BLaER1 treated with 17β-estradiol and CSF1 and Interleukin-3, amounts not matched to agents 10 nM and 100 nM (cell line): Measurements from ENCODE around the gene REEP3.

Source experiments
- H3K27ac ChIP-seq, 11 experiments: shearing (Covaris generic); formaldehyde crosslinking; 2 replicates each; pipeline ENCODE4 v1.8.1; 2022
- H3K27me3 ChIP-seq, 11 experiments: shearing (Covaris generic); formaldehyde crosslinking; 2 replicates each; pipeline ENCODE4 v1.8.1; 2022
- H3K36me3 ChIP-seq, 11 experiments: shearing (Covaris generic); formaldehyde crosslinking; 2 replicates each; pipeline ENCODE4 v1.8.1; 2022
- H3K4me1 ChIP-seq, 10 experiments: shearing (Covaris generic); formaldehyde crosslinking; 2 replicates each; pipeline ENCODE4 v1.8.1; 2022
- H3K4me2 ChIP-seq, 11 experiments: shearing (Covaris generic); formaldehyde crosslinking; 2 replicates each; pipeline ENCODE4 v1.8.1; 2022
- H3K4me3 ChIP-seq, 10 experiments: shearing (Covaris generic); formaldehyde crosslinking; 2 replicates each; pipeline ENCODE4 v1.8.1; 2022
- H3K9ac ChIP-seq, 11 experiments: shearing (Covaris generic); formaldehyde crosslinking; 2 replicates each; pipeline ENCODE4 v1.8.1; 2022
- H3K9me3 ChIP-seq, 11 experiments: shearing (Covaris generic); formaldehyde crosslinking; replicated peaks in 1 of 11; 2 replicates each; pipeline ENCODE4 v1.8.1; 2022
- H4K20me1 ChIP-seq, 11 experiments: shearing (Covaris generic); formaldehyde crosslinking; 2 replicates each; pipeline ENCODE4 v1.8.1; 2022
- Cebpa-rat ChIP-seq, 11 experiments: shearing (Covaris generic); IDR thresholded peaks; 2 replicates each; pipeline ENCODE4 v1.8.1; 2022

REEP3 gene

GRCh38 chr10:63634488-63635065 lies 113.4 kb downstream of the REEP3 start:
- Histone ChIP-seq H3K4me2 (peak overlapping the region in 9 of 11 experiments; percentile 34 to 64 (median 57); a peak in 18 of 22 replicates), H3K4me3 (no peak overlapping the region), H4K20me1 (no peaks in the 10 kb centered on the region), H3K27me3 (no peaks in the 10 kb centered on the region), H3K4me1 (peaks cover 20 to 41% (median 37%) of the 10 kb centered on the region in 10 experiments), H3K9me3 (no peaks in the 10 kb centered on the region), H3K27ac (no peak overlapping the region), H3K36me3 (no peaks in the 10 kb centered on the region), H3K9ac (no peak overlapping the region)
- no peak for TF ChIP-seq Cebpa-rat (IDR thresholded peaks at IDR 0.05)

GRCh38 chr10:63636812-63637211 lies 115.6 kb downstream of the REEP3 start:
- Histone ChIP-seq H3K27me3 (no peaks in the 10 kb centered on the region), H4K20me1 (no peaks in the 10 kb centered on the region), H3K4me2 (no peak overlapping the region), H3K36me3 (no peaks in the 10 kb centered on the region), H3K4me3 (no peak overlapping the region), H3K27ac (no peak overlapping the region), H3K9me3 (no peaks in the 10 kb centered on the region), H3K9ac (no peak overlapping the region), H3K4me1 (peaks cover 12 to 31% (median 24%) of the 10 kb centered on the region in 10 experiments)
- TF ChIP-seq Cebpa-rat (IDR thresholded peaks at IDR 0.05), result no peak

- no peak for TF ChIP-seq Cebpa-rat (IDR thresholded peaks at IDR 0.05)
- Histone ChIP-seq H4K20me1 (no peaks in the 10 kb centered on the region), H3K4me1 (peaks cover 3 to 22% (median 18%) of the 10 kb centered on the region in 10 experiments; a peak in 17 of 20 replicates), H3K4me2 (no peak overlapping the region), H3K36me3 (no peaks in the 10 kb centered on the region), H3K9me3 (no peaks in the 10 kb centered on the region; a peak in 1 of 22 replicates), H3K27me3 (no peaks in the 10 kb centered on the region), H3K9ac (no peak overlapping the region), H3K27ac (no peak overlapping the region), H3K4me3 (no peak overlapping the region)
Observed at GRCh38 chr10:63637901-63638327, 116.7 kb downstream of the REEP3 start.

GRCh38 chr10:63641366-63641765 lies 120.2 kb downstream of the REEP3 start:
- Histone ChIP-seq H3K9me3 (no peaks in the 10 kb centered on the region; a peak in 1 of 22 replicates), H3K9ac (no peak overlapping the region), H3K4me1 (peaks cover 16 to 29% (median 24%) of the 10 kb centered on the region in 10 experiments), H3K27me3 (no peaks in the 10 kb centered on the region), H3K4me3 (no peak overlapping the region), H3K4me2 (no peak overlapping the region), H4K20me1 (no peaks in the 10 kb centered on the region), H3K27ac (no peak overlapping the region), H3K36me3 (no peaks in the 10 kb centered on the region)
- TF ChIP-seq Cebpa-rat (IDR thresholded peaks at IDR 0.05), result no peak

GRCh38 chr10:63641799-63642198 lies 120.6 kb downstream of the REEP3 start:
- Histone ChIP-seq H4K20me1 (no peaks in the 10 kb centered on the region), H3K4me1 (peaks cover 16 to 33% (median 27%) of the 10 kb centered on the region in 10 experiments), H3K4me2 (no peak overlapping the region), H3K36me3 (no peaks in the 10 kb centered on the region), H3K4me3 (no peak overlapping the region), H3K27me3 (no peaks in the 10 kb centered on the region), H3K9ac (no peak overlapping the region), H3K27ac (no peak overlapping the region), H3K9me3 (no peaks in the 10 kb centered on the region; a peak in 1 of 22 replicates)
- no peak for TF ChIP-seq Cebpa-rat (IDR thresholded peaks at IDR 0.05)

GRCh38 chr10:63642808-63643207 lies 121.6 kb downstream of the REEP3 start:
- no peaks in the 10 kb centered on the region for H3K36me3 ChIP-seq
- H3K27me3 ChIP-seq, result no peaks in the 10 kb centered on the region
- peaks cover 0 to 6% (median 0%) of the 10 kb centered on the region in 11 experiments; a peak in 3 of 22 replicates for H3K9me3 ChIP-seq
- H3K4me1 ChIP-seq, result peaks cover 16 to 34% (median 28%) of the 10 kb centered on the region in 10 experiments
- no peak for TF ChIP-seq Cebpa-rat (IDR thresholded peaks at IDR 0.05)
- H3K4me2 ChIP-seq, result no peak overlapping the region
- H4K20me1 ChIP-seq, result no peaks in the 10 kb centered on the region
- no peak overlapping the region for H3K27ac ChIP-seq
- no peak overlapping the region for H3K9ac ChIP-seq
- H3K4me3 ChIP-seq, result no peak overlapping the region

GRCh38 chr10:63644418-63645142 lies 123.4 kb downstream of the REEP3 start:
- H3K9me3 ChIP-seq, result peaks cover 0 to 6% (median 0%) of the 10 kb centered on the region in 11 experiments; a peak in 3 of 22 replicates
- peak overlapping the region in 4 of 11 experiments; percentile 8 to 37 (median 16); a peak in 5 of 22 replicates for H3K27ac ChIP-seq
- no peaks in the 10 kb centered on the region for H3K36me3 ChIP-seq
- no peak for TF ChIP-seq Cebpa-rat (IDR thresholded peaks at IDR 0.05)
- H3K27me3 ChIP-seq, result no peaks in the 10 kb centered on the region
- H3K4me1 ChIP-seq, result peaks cover 16 to 34% (median 28%) of the 10 kb centered on the region in 10 experiments
- H4K20me1 ChIP-seq, result no peaks in the 10 kb centered on the region
- peak overlapping the region; percentile 46 to 63 (median 55) for H3K4me2 ChIP-seq
- no peak overlapping the region; a peak in 1 of 22 replicates for H3K9ac ChIP-seq
- H3K4me3 ChIP-seq, result no peak overlapping the region

GRCh38 chr10:63645195-63645594 lies 124.0 kb downstream of the REEP3 start:
- H3K36me3 ChIP-seq, result no peaks in the 10 kb centered on the region
- H3K9ac ChIP-seq, result no peak overlapping the region
- H3K4me3 ChIP-seq, result no peak overlapping the region
- no peak for TF ChIP-seq Cebpa-rat (IDR thresholded peaks at IDR 0.05)
- peak overlapping the region in 2 of 11 experiments; percentile 8 to 21; a peak in 2 of 22 replicates for H3K27ac ChIP-seq
- no peaks in the 10 kb centered on the region for H3K27me3 ChIP-seq
- H4K20me1 ChIP-seq, result no peaks in the 10 kb centered on the region
- peaks cover 0 to 6% (median 0%) of the 10 kb centered on the region in 11 experiments; a peak in 3 of 22 replicates for H3K9me3 ChIP-seq
- H3K4me2 ChIP-seq, result peak overlapping the region; percentile 46 to 63 (median 55); a peak in 21 of 22 replicates
- H3K4me1 ChIP-seq, result peaks cover 16 to 34% (median 28%) of the 10 kb centered on the region in 10 experiments

GRCh38 chr10:63646491-63646890 lies 125.3 kb downstream of the REEP3 start:
- H3K27ac ChIP-seq, result no peak overlapping the region
- no peaks in the 10 kb centered on the region for H3K27me3 ChIP-seq
- no peaks in the 10 kb centered on the region for H4K20me1 ChIP-seq
- peaks cover 0 to 6% (median 0%) of the 10 kb centered on the region in 11 experiments; a peak in 3 of 22 replicates for H3K9me3 ChIP-seq
- H3K9ac ChIP-seq, result no peak overlapping the region
- peaks cover 16 to 34% (median 28%) of the 10 kb centered on the region in 10 experiments for H3K4me1 ChIP-seq
- H3K36me3 ChIP-seq, result no peaks in the 10 kb centered on the region
- H3K4me2 ChIP-seq, result peak overlapping the region in 2 of 11 experiments; percentile 3 to 42; a peak in 3 of 22 replicates
- TF ChIP-seq Cebpa-rat (IDR thresholded peaks at IDR 0.05), result no peak
- no peak overlapping the region for H3K4me3 ChIP-seq
